Stimulated activated CD4-positive, alpha-beta T cell treated with anti-CD3 and anti-CD28 coated beads, Interleukin-1b, Interleukin-23, amount 100 ng/mL, for 4 hours (primary cell): ENCODE results near the gene FILIP1.

ENCODE experiments used
- DNase-seq, 2 donors: peaks; one replicate each; pipeline ENCODE4 v3.0.0-alpha.2; 2020; ENCODE audit warnings: low read depth in 2 of 2

The FILIP1 gene

GRCh38 chr6:75296811-75297779 is 196.5 kb downstream of the FILIP1 start:
- DNase-seq: no peak

GRCh38 chr6:75292555-75292954 is 201.0 kb downstream of the FILIP1 start:
- DNase-seq: no peak

GRCh38 chr6:75291744-75292143 is 201.9 kb downstream of the FILIP1 start:
- no peak for DNase-seq

- no peak for DNase-seq
Measured at GRCh38 chr6:75291331-75291730, 202.3 kb downstream of the FILIP1 start.

- no peak for DNase-seq
Measured at GRCh38 chr6:75290136-75290945, 203.3 kb downstream of the FILIP1 start.

GRCh38 chr6:75288023-75288422 is 205.6 kb downstream of the FILIP1 start:
- DNase-seq: no peak

- no peak for DNase-seq
Measured at GRCh38 chr6:75287424-75287823, 206.2 kb downstream of the FILIP1 start.

- DNase-seq: no peak
Measured at GRCh38 chr6:75286955-75287354, 206.6 kb downstream of the FILIP1 start.

- DNase-seq: no peak
Measured at GRCh38 chr6:75285283-75285639, 208.3 kb downstream of the FILIP1 start.

GRCh38 chr6:75284632-75285282 is 208.8 kb downstream of the FILIP1 start, which contains the start of gene TMEM30A:
Gene TMEM30A (minus strand): TSS chr6:75284792. CDS start chr6:75284638, 154 bp downstream.
- DNase-seq: peak; percentile 92 to 95

- DNase-seq: peak in 1 of 2 donors; percentile 16
Measured at GRCh38 chr6:75283907-75284631, 209.5 kb downstream of the FILIP1 start.

GRCh38 chr6:75282706-75283105 is 210.9 kb downstream of the FILIP1 start:
- DNase-seq: no peak

- no peak for DNase-seq
Measured at GRCh38 chr6:75281653-75282052, 211.9 kb downstream of the FILIP1 start.

GRCh38 chr6:75280131-75280855 is 213.3 kb downstream of the FILIP1 start:
- DNase-seq: no peak

- DNase-seq: no peak
Measured at GRCh38 chr6:75279418-75279817, 214.2 kb downstream of the FILIP1 start.

GRCh38 chr6:75278474-75279077 is 215.0 kb downstream of the FILIP1 start:
- no peak for DNase-seq

- DNase-seq: no peak
Measured at GRCh38 chr6:75275067-75275466, 218.5 kb downstream of the FILIP1 start.

GRCh38 chr6:75273009-75273408 is 220.6 kb downstream of the FILIP1 start:
- no peak for DNase-seq

- DNase-seq: no peak
Measured at GRCh38 chr6:75272145-75272840, 221.3 kb downstream of the FILIP1 start.

GRCh38 chr6:75268988-75269354 is 224.6 kb downstream of the FILIP1 start:
- no peak for DNase-seq
